BJ (cell line): Measurements from ENCODE around the gene CYP4F2. TPM values are rescaled to one million over a fixed set of nuclear protein-coding genes. Genes with fewer than 3 reads are reported as not detected.
A peak's percentile ranks its signal among the peaks of the same experiment; 100 is the strongest.
"Not testable (repeated sequence)": the region's sequence is repeated elsewhere in the genome, so short reads cannot be mapped to it uniquely, and the experiment has no call there.

Source experiments
- CTCF ChIA-PET: fragments of 350-600 bp; formaldehyde crosslinking; extraction: SDS; loops from one replicate; lab custom pipeline; 2021; ENCODE audit warnings: antibody characterized with exemption, inconsistent platforms; lab: Yijun Ruan, JAX
- POLR2A ChIA-PET: fragments of 300-600 bp; sonication (Branson Sonifier 250); formaldehyde crosslinking; extraction: SDS; loops from one replicate; lab custom pipeline; 2021; ENCODE audit warnings: antibody characterized with exemption; lab: Charles Lee
- DNase-seq: peaks from one replicate; pipeline ENCODE4 v3.0.0-alpha.2; 2011; ENCODE audit warnings: low read depth
- H3K27me3 ChIP-seq: 2 replicates; pipeline ENCODE4 v1.6.0; 2011; ENCODE audit warnings: low read length; ENCODE audit not compliant: control insufficient read depth, insufficient read depth
- H3K36me3 ChIP-seq: 2 replicates; pipeline ENCODE4 v1.5.1; 2011; ENCODE audit warnings: low read length; ENCODE audit not compliant: control insufficient read depth, insufficient read depth
- H3K4me3 ChIP-seq: 2 replicates; pipeline ENCODE4 v1.5.1; 2011; ENCODE audit warnings: low read depth, mild to moderate bottlenecking, control low read depth, low read length
- polyA plus RNA-seq: library from polyadenylated mRNA; depleted of rRNA; stranded (reverse); fragments of >200 nt; gene quantifications from 2 replicates; pipeline ENCODE4 v1.2.3, GENCODE V29; 2011
- TF ChIP-seq, protein P1 (sequence below): IDR thresholded peaks from 2 replicates; pipeline ENCODE4 v1.5.1; 2011; ENCODE audit warnings: low read depth, mild to moderate bottlenecking, control low read depth, inconsistent platforms, low read length, moderate library complexity; ENCODE audit not compliant: insufficient read depth

Gene CYP4F2
- polyA plus RNA-seq, 1 experiment = not detected

DNA sequence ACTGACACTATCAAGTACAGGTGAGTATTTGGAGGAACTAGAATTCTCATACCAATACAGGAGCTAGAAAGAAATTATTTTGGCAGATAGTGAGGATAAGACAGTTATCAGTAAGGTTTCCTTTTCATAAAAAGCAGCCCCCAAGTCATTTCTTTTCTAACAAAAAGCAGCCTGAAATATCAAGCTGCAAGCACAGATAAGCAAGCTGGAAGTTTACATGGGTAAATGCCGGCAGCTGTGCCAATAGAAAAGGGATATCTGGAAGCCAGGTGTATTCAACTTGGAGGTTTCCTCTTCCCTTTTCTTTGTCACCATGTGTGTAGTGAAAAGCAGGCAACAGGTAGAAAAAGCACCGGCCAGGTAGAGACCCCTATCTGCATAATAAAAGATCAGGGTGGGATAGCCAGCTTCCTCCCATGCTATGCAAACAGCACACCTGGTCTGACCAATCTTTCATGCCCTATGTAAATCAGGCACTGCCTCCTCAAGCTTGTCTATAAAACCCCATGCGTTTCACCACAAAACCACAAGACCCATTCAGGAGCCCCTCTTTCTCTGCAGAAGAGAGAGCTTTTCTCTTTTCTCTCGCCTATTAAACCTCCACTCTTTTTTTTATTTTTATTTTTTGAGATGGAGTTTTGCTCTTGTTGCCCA lies 22.9 kb downstream of the CYP4F2 start:
- H3K4me3 ChIP-seq = no peak overlapping the region
- no peaks in the 10 kb centered on the region for H3K36me3 ChIP-seq
- TF ChIP-seq, protein P1, sequence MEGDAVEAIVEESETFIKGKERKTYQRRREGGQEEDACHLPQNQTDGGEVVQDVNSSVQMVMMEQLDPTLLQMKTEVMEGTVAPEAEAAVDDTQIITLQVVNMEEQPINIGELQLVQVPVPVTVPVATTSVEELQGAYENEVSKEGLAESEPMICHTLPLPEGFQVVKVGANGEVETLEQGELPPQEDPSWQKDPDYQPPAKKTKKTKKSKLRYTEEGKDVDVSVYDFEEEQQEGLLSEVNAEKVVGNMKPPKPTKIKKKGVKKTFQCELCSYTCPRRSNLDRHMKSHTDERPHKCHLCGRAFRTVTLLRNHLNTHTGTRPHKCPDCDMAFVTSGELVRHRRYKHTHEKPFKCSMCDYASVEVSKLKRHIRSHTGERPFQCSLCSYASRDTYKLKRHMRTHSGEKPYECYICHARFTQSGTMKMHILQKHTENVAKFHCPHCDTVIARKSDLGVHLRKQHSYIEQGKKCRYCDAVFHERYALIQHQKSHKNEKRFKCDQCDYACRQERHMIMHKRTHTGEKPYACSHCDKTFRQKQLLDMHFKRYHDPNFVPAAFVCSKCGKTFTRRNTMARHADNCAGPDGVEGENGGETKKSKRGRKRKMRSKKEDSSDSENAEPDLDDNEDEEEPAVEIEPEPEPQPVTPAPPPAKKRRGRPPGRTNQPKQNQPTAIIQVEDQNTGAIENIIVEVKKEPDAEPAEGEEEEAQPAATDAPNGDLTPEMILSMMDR = no peak
- H3K27me3 ChIP-seq = no peaks in the 10 kb centered on the region
- ChIA-PET POLR2A (no interaction called here), CTCF (no interaction called here)
- no peak for DNase-seq

DNA sequence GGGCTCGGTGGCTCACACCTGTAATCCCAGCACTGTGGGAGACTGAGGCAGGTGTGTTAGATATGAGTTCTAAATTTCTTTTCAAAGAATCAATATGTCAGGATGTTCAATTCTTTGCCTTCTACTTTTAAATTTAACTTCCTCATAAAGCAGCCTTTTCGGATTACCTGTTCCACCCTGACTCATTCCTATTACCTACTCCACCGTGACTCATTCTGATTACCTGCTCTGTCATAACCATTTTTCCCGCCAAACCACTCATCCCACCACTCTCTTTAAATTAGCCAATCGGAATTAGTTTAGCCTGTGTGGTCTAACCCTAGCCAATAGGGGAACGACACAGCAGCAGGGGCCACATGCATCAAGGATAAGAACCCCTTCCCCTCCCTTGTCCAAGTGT lies 24.1 kb downstream of the CYP4F2 start:
- H3K4me3 ChIP-seq, H3K36me3 ChIP-seq, POLR2A ChIA-PET, DNase-seq, CTCF ChIA-PET, H3K27me3 ChIP-seq: not testable (repeated sequence)

DNA sequence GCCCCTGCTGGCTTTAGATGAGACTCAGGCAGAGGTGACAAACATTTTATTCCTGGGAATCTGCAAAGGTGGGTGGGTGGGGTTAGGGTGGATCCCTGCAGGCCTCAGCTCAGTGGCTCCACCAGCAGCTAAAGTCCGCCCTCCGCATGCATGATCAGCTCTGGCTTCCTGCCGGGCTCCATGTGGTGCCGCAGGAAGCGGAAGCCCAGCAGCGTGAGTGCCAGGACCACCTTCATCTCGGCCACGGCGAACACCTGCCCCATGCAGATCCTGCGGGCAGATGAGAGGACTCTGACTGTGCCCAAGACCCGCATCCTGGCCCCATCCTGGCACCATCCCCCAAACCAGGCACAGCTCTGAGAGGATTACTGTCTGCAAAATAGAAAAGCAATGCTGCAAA lies 26.3 kb downstream of the CYP4F2 start:
- ChIA-PET POLR2A (no interaction called here), CTCF (no interaction called here)
- Histone ChIP-seq H3K36me3 (no peaks in the 10 kb centered on the region), H3K27me3 (no peaks in the 10 kb centered on the region), H3K4me3 (no peak overlapping the region)
- TF ChIP-seq, protein P1 = no peak
- DNase-seq = no peak

DNA sequence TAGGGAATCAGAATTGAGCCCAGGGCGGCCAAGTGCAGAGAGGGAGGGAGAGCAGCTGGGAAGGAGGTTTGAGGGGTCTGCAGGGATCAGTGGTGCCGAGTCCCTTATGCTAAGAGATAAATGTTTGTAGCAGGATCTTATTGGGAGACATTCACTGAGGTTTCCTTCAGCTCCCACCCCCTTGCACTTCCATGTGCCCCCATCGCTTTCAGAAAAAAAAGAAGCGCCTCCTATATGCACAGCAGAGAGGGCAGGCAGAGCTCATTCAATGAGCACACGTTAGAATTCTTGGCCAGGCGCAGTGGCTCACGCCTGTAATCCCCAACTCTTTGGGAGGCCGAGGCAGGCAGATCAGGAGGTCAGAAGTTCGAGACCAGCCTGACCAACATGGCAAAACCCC lies 28.0 kb downstream of the CYP4F2 start:
- Histone ChIP-seq H3K4me3 (no peak overlapping the region), H3K36me3 (no peaks in the 10 kb centered on the region), H3K27me3 (no peaks in the 10 kb centered on the region)
- POLR2A ChIA-PET = no interaction called here
- TF ChIP-seq, protein P1 = no peak
- DNase-seq = no peak
- CTCF ChIA-PET = interaction anchor here (0.7 kb wide), 1 partner anchor 12 kb away, joined by 3 read pairs; no protein-coding TSS in a partner anchor

DNA sequence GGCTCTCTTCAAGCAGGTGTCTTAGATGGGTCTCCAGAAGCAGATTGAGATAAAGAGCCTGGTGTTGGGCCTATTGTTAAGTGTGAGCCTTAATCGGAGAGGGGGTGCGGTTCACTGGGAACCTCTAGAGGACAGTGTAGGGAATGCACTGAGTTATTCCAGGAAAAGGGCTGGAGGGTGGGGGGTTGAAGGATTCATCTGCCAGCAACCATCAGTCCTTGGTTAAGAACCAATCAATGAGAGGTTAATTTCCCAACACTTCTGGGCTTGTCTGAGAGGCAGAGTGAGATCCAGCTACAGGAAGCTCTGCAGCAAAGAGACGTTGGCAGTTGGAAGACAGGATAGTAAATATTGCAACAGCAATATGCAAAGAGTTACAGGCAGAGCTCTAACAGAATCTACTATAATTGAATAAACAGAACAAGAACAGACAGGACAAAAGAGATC lies 28.7 kb downstream of the CYP4F2 start:
- POLR2A ChIA-PET = no interaction called here

More for the DNA sequence above, 28.7 kb downstream of the CYP4F2 start:
- Histone ChIP-seq H3K4me3 (no peak overlapping the region), H3K27me3 (no peaks in the 10 kb centered on the region), H3K36me3 (no peaks in the 10 kb centered on the region)
- CTCF ChIA-PET = interaction anchor here (1.2 kb wide), 1 partner anchor 239 kb away, joined by 3 read pairs; no protein-coding TSS in a partner anchor
- TF ChIP-seq, protein P1 = peak; percentile 64
- DNase-seq = no peak
